SIG-M5 (cell line): ENCODE results near the gene NEUROG1.
A peak's percentile ranks its signal among the peaks of the same experiment; 100 is the strongest.

Experiments used
- DNase-seq: peaks from one replicate; lab custom pipeline; 2025; lab: John Stamatoyannopoulos, UW

Gene NEUROG1

GRCh38 chr5:135493406-135494180 lies 42.2 kb downstream of the NEUROG1 start:
- DNase-seq: peak; percentile 38

- no peak for DNase-seq
Measured at GRCh38 chr5:135492319-135492626, 43.5 kb downstream of the NEUROG1 start.

GRCh38 chr5:135491552-135492318 lies 44.0 kb downstream of the NEUROG1 start:
- no peak for DNase-seq

DNA sequence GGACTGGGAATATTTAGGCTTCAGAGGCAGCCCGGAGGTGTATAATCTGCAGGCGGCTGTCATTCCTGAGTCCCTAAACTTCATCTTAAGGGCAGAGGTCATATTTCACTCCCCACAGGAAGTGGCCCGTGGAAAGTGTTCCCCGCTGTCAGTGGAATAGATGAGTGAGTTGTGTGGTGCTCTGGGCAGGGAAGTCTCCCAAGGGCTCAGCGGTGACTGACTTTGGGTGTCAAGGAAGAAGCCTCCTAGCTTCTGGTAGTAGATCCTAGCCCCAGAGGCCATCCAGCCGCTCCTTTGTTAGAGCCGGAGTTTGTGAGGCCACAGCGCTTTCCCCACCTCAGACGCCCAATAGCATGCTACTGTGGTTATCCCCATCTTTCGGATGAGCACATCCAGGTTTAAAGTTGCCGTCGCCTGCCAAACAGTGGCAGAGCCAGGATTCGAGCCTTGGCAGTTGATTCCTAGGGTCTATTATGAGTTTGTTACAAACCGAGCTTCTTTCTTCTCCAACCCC lies 44.7 kb downstream of the NEUROG1 start:
- DNase-seq: no peak

DNA sequence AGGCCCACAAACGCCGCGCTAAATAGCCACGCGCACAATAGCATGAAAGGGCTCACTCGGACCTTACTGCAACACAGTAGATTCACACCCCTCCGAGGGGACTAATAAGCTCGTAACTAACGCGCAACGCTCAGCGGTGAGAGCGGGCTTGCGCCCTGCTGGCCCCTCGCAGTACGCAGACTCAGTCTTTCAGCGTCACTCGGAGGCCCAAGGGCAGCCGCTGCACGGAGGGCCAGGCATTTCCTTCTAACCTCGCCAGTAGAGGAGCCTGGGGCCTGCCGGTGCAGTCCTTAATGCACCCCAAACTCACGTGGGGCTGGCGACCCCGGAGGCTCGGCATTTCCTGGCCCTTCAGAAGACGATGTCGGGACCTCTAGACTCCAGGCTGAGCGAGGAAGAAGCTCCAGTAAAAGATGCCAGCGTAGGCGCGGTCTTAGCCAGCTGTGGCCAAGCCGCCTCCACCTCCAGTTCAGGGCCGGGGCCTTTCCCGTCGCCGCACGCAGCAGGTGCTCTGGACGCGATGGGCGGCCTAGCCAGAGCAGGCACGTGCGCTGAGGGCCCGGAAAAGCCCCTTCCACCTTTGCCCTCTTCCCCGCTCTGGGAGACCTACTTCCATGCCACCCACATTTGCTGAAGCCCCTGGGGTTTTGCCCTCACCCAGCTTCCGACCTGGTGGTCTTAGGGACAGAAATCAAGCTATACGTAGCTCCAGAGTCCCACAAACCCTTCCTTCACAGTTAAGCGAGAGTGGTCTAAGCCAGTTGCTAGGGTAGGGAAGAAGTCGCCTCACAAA lies 45.3 kb downstream of the NEUROG1 start:
- no peak for DNase-seq

GRCh38 chr5:135489466-135490244 lies 46.1 kb downstream of the NEUROG1 start:
- no peak for DNase-seq

GRCh38 chr5:135488727-135489465 lies 46.9 kb downstream of the NEUROG1 start:
- DNase-seq: no peak

DNA sequence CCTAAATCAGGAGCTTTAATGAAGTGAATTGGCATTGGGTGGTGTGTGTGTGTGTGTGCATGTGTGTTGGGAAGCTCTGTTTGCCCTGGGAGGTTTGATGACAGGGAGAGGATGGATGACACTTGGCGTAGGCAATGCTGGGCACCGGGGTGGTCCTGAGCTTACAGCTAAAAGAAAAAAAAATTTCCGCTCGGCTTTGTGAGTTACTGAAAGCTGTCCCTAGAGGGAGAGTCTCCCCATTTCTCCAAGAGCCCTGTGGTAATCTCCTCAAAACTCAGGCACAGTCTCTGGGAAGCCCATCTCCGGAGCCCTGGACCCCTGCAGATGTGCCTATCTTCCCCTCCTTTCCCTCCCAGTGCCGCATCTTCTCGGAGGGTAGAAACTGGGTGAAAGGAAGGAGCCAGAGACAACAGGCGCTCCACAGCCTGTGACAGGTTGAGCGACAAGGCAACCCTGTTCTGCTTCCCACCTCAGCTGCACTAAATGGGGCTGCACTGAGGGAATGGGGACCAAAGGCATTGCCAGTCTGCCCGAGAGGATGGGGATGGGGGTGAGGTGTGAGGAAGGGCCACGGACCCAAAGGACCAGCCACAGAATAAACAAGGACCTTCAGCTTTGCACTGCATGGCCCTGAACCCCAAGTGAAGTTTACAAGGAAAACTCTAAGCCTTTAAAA lies 47.8 kb downstream of the NEUROG1 start:
- DNase-seq: no peak

DNA sequence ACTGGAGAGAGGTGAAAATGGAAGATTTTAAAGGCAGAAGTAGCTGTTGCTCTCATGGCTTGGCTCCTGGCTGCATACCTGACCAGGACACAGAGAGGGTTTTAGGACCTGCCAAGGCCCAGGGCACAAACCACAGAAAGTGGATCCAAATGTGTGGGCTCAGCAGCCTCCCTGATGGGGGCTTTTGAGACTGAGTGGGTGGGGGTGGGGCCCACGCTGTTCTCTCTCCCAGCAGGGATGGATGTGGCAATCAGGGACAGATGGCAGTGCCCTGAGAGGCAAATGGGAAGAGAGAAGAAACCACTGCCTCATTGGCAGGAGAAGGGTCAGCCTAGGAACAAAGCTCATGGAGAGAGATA lies 48.7 kb downstream of the NEUROG1 start:
- DNase-seq: no peak

- DNase-seq: no peak
Measured at GRCh38 chr5:135486131-135487036, 49.4 kb downstream of the NEUROG1 start.

- no peak for DNase-seq
Measured at GRCh38 chr5:135484674-135485086, 51.1 kb downstream of the NEUROG1 start.
